ENCODE measurements around the gene P2RY4.

DNA sequence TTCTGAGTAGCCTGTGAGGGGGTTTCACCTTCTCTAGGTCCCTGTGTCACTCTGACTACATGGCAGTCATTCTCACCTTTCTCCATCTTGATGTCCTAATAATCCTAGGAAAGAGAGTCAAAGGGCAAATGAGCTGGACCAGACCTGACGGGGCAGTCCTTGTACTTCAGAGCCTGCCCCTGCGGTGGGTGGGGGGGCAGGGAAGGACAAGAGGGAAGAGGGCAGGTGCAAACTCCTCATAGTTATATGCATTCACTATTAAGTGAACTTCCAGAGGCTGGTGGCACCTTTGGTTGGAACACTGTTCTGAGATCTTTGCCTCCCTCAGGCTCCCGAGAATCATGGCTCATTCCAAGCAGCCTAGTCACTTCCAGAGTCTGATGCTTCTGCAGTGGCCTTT lies 25.6 kb downstream of the P2RY4 start, which contains the start of gene AWAT1:
- no peak for TF ChIP-seq CTCF (IDR thresholded peaks at IDR 0.05 in 8 of 11, conservative IDR thresholded peaks at IDR 0.05 in 3 of 11)
- TF ChIP-seq POLR2AphosphoS5 (IDR thresholded peaks at IDR 0.05), result no peak
